Measurements from ENCODE around the gene TXNL1. TPM values are rescaled to one million over a fixed set of nuclear protein-coding genes. Genes with fewer than 3 reads are reported as not detected.

Gene TXNL1
- 43.5 to 69.4 TPM (median 65.4 TPM) in 5 replicates for total RNA-seq (2022; extraction: Qiagen RNA extraction; ENCODE audit: low read depth)

GRCh38 chr18:56638232-56639103, at the start of gene TXNL1:
TXNL1 (minus strand) TSS chr18:56638592; CDS start chr18:56638440, 152 bp downstream.

GRCh38 chr18:56650944-56651770, 12.8 kb upstream of the TXNL1 start, which contains the start of gene WDR7:
WDR7 (plus strand) TSS chr18:56651359; CDS start chr18:56672516, 21,157 bp downstream.

Other genes with a start within 250 kb of the TXNL1 start
- 2.7 to 3.5 TPM (median 3.3 TPM) in 5 replicates for gene WDR7, start 12.8 kb upstream of the TXNL1 start, total RNA-seq (2022; extraction: Qiagen RNA extraction; ENCODE audit: low read depth)